ENCODE measurements around the gene PTGDR.

DNA sequence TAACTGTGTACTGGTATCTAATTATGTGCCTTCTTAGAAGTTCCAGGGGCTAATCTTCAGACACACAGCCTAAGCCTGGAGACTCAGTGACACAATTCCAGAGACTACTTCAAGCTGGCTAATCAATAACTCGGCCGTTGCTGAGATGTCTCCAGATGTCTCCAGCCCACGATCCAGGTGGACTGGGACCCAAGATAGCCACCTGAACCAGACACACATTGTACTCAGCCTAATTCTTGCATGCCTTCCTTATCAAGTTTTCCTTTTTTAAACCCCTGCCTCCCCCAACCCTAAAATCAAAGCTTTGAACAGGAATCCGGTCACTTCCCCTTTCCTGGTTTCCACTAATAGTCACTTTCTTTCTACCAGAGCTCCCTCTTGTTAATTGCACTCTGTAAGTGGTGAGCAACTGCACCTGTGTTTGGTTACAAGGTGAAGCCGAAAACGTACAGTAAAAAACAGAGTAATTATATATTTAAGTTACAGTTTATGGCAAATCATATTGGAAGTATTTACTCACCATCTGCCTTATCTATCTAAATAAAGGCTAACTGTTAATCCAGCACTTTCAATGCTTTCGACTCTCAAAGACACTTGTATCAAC, 39.8 kb upstream of the PTGDR start:
- TF ChIP-seq, protein P1, sequence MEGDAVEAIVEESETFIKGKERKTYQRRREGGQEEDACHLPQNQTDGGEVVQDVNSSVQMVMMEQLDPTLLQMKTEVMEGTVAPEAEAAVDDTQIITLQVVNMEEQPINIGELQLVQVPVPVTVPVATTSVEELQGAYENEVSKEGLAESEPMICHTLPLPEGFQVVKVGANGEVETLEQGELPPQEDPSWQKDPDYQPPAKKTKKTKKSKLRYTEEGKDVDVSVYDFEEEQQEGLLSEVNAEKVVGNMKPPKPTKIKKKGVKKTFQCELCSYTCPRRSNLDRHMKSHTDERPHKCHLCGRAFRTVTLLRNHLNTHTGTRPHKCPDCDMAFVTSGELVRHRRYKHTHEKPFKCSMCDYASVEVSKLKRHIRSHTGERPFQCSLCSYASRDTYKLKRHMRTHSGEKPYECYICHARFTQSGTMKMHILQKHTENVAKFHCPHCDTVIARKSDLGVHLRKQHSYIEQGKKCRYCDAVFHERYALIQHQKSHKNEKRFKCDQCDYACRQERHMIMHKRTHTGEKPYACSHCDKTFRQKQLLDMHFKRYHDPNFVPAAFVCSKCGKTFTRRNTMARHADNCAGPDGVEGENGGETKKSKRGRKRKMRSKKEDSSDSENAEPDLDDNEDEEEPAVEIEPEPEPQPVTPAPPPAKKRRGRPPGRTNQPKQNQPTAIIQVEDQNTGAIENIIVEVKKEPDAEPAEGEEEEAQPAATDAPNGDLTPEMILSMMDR (IDR thresholded peaks at IDR 0.05): no peak
- TF ChIP-seq POLR2A (IDR thresholded peaks at IDR 0.05): no peak

All from uterus (tissue), 2 donors.